ENCODE data around the gene N4BP3. TPM values are rescaled to one million over a fixed set of nuclear protein-coding genes. Genes with fewer than 3 reads are reported as not detected.

N4BP3 gene
- total and polyA plus RNA-seq, 2 experiments from 2014 or later, result 9.8 to 58.2 TPM

DNA sequence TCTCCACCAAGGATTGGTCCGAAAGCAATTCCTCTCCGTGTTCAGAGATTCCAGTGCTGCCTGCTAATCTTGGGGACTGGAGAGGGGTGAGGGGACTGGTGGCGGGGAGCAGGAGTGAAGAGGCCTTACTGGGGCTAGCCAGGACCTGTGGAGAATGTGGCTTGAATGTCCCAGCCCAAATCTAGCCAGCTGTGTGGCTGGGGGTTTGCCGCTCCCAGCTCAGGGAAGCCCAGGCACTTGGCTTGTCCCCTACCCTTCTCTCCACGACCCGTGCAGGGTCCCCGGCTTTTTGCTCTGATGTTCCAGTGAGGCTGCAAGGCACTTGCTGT, 2.4 kb downstream of the N4BP3 start:
- Mint-ChIP-seq H3K27ac (peak overlapping the region; percentile 94), H3K9me3 (peaks cover 12% of the 10 kb centered on the region), H3K4me3 (peak overlapping the region; percentile 96), H3K36me3 (ENCODE audit: low read depth) (peaks cover 19% of the 10 kb centered on the region), H3K4me1 (peaks cover 48% of the 10 kb centered on the region), H3K27me3 (ENCODE audit: insufficient read depth, low read depth, poor library complexity) (peaks cover 22% of the 10 kb centered on the region)
- no peaks in the 10 kb centered on the region; the same call in 1 of the 2 replicates for H3K36me3 ChIP-seq (ENCODE audit: insufficient read depth)
- no peak for DNase-seq (ENCODE audit: low spot score)
- TF ChIP-seq STAT1 (IDR thresholded peaks at IDR 0.05; ENCODE audit: unreplicated experiment) (no peak), POLR2AphosphoS5 (IDR thresholded peaks at IDR 0.05; ENCODE audit: low read depth) (no peak), ZNF114 (CRISPR knock-in tag; IDR thresholded peaks at IDR 0.05) (no peak), ZNF331 (CRISPR knock-in tag; IDR thresholded peaks at IDR 0.05; ENCODE audit: low read depth) (no peak)
- TF ChIP-seq, protein P1, sequence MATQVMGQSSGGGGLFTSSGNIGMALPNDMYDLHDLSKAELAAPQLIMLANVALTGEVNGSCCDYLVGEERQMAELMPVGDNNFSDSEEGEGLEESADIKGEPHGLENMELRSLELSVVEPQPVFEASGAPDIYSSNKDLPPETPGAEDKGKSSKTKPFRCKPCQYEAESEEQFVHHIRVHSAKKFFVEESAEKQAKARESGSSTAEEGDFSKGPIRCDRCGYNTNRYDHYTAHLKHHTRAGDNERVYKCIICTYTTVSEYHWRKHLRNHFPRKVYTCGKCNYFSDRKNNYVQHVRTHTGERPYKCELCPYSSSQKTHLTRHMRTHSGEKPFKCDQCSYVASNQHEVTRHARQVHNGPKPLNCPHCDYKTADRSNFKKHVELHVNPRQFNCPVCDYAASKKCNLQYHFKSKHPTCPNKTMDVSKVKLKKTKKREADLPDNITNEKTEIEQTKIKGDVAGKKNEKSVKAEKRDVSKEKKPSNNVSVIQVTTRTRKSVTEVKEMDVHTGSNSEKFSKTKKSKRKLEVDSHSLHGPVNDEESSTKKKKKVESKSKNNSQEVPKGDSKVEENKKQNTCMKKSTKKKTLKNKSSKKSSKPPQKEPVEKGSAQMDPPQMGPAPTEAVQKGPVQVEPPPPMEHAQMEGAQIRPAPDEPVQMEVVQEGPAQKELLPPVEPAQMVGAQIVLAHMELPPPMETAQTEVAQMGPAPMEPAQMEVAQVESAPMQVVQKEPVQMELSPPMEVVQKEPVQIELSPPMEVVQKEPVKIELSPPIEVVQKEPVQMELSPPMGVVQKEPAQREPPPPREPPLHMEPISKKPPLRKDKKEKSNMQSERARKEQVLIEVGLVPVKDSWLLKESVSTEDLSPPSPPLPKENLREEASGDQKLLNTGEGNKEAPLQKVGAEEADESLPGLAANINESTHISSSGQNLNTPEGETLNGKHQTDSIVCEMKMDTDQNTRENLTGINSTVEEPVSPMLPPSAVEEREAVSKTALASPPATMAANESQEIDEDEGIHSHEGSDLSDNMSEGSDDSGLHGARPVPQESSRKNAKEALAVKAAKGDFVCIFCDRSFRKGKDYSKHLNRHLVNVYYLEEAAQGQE (IDR thresholded peaks at IDR 0.05; ENCODE audit: unreplicated experiment), result no peak
- peaks cover 69% of the 10 kb centered on the region for H3K79me2 ChIP-seq (replicated peaks; ENCODE audit: insufficient read depth)
- H3F3A ChIP-seq (replicated peaks; ENCODE audit: low read depth), result peaks cover 24% of the 10 kb centered on the region
- peak; percentile 0; the same call in 2 of the 3 replicates for ATAC-seq
- no peaks in the 10 kb centered on the region for H3K27me3 ChIP-seq (ENCODE audit: insufficient read depth)
- H3K4me2 ChIP-seq, result peak overlapping the region; percentile 97
- peaks cover 40% of the 10 kb centered on the region for H3K4me1 ChIP-seq (ENCODE audit: insufficient read depth)
- H3K4me3 ChIP-seq, result peak overlapping the region; percentile 92
- no peaks in the 10 kb centered on the region for H3K9me2 ChIP-seq (ENCODE audit: insufficient read depth)
- H3K27ac ChIP-seq (ENCODE audit: low read depth), result peak overlapping the region; percentile 99
- no peak overlapping the region for H2AFZ ChIP-seq
- H4K20me1 ChIP-seq (replicated peaks; ENCODE audit: insufficient read depth), result no peaks in the 10 kb centered on the region; the same call in 1 of the 2 replicates

DNA sequence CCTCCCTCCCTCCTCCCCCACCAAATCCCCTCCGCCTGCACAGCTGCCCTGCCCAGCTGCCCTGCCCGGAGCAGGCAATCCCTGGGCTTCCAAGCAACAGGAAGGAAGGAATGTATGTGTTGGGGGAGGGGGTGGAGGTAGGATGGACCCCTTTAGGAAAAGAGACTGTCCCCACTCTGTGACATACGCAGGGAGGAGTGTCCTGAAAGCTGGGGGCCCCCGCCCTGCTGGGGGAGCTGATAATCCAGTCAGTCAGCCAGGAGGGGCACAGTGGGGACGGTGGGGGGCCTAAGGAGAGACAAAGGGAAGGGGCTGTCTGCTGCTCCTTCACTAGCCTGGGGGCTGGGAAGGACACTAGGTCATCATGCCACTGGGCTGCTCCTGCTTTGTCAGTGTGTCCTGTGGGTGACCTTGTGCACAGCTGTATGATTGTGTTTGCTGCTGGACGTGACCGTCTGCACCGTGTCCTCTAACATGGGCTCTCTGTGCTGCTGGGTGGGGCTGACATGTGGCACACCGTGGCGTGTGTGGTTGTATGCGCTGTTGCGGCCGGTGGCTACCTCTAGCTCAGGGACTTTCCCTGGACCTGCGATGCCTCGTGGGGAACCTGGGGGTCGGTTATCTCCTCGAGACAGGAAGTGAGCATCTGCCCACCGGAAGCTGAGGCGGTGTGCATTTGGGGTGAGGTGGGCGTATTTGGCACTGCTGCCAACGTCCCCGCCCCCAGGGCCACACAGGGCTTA, 3.0 kb downstream of the N4BP3 start:
- peaks cover under 1% of the 10 kb centered on the region for H3K36me3 ChIP-seq (ENCODE audit: insufficient read depth)
- H3K79me2 ChIP-seq (replicated peaks; ENCODE audit: insufficient read depth), result peaks cover 71% of the 10 kb centered on the region
- no peaks in the 10 kb centered on the region for H3K27me3 ChIP-seq (ENCODE audit: insufficient read depth)
- ATAC-seq (peak; percentile 7), DNase-seq (ENCODE audit: low spot score) (peak; percentile 78)
- peaks cover 12% of the 10 kb centered on the region for H3K9me3 Mint-ChIP-seq
- H3F3A ChIP-seq (replicated peaks; ENCODE audit: low read depth), result peaks cover 25% of the 10 kb centered on the region
- no peaks in the 10 kb centered on the region for H3K9me2 ChIP-seq (ENCODE audit: insufficient read depth)
- H3K4me3 Mint-ChIP-seq, result peak overlapping the region; percentile 96
- H2AFZ ChIP-seq, result no peak overlapping the region
- peak overlapping the region; percentile 97 for H3K4me2 ChIP-seq
- peak overlapping the region; percentile 99 for H3K27ac ChIP-seq (ENCODE audit: low read depth)
- H3K36me3 Mint-ChIP-seq (ENCODE audit: low read depth), result peaks cover 24% of the 10 kb centered on the region
- peaks cover 24% of the 10 kb centered on the region for H3K27me3 Mint-ChIP-seq (ENCODE audit: insufficient read depth, low read depth, poor library complexity)
- H3K27ac Mint-ChIP-seq, result peak overlapping the region; percentile 94
- TF ChIP-seq ZNF114 (CRISPR knock-in tag; IDR thresholded peaks at IDR 0.05) (no peak), POLR2AphosphoS5 (IDR thresholded peaks at IDR 0.05; ENCODE audit: low read depth) (peak; percentile 42)
- peak overlapping the region; percentile 92 for H3K4me3 ChIP-seq
- no peaks in the 10 kb centered on the region; the same call in 1 of the 2 replicates for H4K20me1 ChIP-seq (replicated peaks; ENCODE audit: insufficient read depth)
- peaks cover 40% of the 10 kb centered on the region for H3K4me1 ChIP-seq (ENCODE audit: insufficient read depth)
- H3K4me1 Mint-ChIP-seq, result peaks cover 50% of the 10 kb centered on the region
